SKM-1 treated with dmso at 0.1 percent for 144 hours (cell line): ENCODE measurements around the gene CRTC1.

Source experiments
- DNase-seq: peaks from one replicate; lab custom pipeline; 2025; ENCODE audit not compliant: unreplicated experiment; lab: John Stamatoyannopoulos, UW

Gene CRTC1

DNA sequence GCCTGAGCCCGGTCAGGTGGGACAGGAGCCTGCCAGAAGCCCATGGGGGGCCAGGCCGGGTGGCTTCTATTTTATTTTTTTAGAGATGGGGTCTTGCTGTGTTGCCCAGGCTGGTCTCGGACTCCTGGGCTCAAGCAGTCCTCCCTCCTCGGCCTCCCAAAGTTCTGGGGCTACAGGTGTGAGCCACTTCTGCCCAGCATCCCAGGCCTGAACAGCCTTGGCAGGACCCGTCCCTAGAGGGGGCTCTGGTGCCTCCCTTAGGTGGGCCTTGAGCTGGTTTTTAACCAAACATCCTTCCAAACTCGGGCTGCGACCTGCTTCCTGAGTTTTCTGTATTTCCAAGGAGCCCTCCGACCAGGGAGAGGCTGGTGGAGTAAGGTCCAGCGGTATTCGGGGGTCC lies 97.2 kb downstream of the CRTC1 start:
- no peak for DNase-seq

GRCh38 chr19:18781047-18781600 lies 97.6 kb downstream of the CRTC1 start:
- no peak for DNase-seq

- no peak for DNase-seq
Measured at GRCh38 chr19:18781885-18782527, 98.5 kb downstream of the CRTC1 start.

- DNase-seq: no peak
Measured at GRCh38 chr19:18782559-18783225, 99.2 kb downstream of the CRTC1 start.

- no peak for DNase-seq
Measured at GRCh38 chr19:18783958-18784785, 100.7 kb downstream of the CRTC1 start.

DNA sequence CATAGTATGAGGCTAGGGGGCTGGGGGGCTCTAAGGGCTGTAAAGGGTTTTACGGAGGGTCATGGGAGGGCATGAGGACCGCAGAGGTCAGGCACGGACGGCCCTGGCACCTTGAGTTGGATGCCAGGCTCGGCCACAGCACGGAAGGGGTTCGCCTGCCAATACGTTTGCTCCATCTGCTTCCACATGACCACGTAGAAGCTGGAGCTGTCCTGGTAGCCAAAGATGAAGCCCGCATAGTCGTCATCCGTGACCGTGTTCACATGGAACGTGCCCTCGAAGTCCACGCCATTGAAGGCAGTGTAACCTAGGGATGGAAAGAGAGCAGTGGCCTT lies 101.3 kb downstream of the CRTC1 start:
- DNase-seq: no peak

GRCh38 chr19:18785179-18786124 lies 102.0 kb downstream of the CRTC1 start:
- peak; percentile 53 for DNase-seq

DNA sequence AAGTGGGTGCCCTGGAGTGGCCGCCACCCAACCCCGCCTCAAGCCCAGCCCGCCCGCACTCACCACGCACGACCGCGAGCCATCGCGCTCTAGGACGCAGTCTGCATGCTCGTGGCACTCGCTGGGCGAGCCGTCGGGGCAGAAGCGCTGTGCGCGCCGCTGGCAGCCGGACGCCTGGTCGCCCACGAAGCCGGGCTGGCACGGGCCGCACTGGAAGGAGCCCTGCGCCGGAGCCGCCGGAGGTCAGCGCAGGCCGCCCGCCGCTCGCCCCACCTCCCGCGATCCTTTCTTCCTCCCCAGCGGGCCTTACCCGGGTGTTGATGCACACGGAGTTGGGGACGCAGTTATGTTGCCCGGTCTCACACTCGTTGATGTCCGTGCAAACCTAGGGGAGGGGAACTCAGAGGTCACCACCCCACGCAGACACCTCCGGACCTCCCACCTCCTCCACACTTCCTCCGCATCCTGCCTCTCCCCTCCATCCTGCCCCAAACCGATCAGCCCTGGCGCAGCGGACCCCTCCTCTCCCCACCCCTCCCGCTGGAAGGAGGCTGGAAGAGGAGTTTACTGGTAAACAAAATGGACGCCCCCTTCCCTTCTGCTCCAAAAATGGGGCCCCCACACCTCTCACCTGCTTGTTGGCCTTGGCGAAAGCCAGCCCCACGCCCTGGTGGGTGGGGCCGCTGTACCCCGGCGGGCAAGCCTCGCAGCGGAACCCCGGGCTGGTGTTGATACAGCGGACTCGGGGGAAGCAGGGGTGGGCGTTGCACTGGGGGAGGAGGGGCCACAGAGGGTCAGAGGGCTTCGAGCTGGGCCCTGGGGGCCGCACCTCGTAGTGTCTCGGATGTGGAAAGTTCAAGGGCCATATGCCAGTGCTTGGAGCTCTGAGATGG lies 105.3 kb downstream of the CRTC1 start:
- DNase-seq: no peak

- DNase-seq: no peak
Measured at GRCh38 chr19:18789422-18789869, 106.0 kb downstream of the CRTC1 start.

DNA sequence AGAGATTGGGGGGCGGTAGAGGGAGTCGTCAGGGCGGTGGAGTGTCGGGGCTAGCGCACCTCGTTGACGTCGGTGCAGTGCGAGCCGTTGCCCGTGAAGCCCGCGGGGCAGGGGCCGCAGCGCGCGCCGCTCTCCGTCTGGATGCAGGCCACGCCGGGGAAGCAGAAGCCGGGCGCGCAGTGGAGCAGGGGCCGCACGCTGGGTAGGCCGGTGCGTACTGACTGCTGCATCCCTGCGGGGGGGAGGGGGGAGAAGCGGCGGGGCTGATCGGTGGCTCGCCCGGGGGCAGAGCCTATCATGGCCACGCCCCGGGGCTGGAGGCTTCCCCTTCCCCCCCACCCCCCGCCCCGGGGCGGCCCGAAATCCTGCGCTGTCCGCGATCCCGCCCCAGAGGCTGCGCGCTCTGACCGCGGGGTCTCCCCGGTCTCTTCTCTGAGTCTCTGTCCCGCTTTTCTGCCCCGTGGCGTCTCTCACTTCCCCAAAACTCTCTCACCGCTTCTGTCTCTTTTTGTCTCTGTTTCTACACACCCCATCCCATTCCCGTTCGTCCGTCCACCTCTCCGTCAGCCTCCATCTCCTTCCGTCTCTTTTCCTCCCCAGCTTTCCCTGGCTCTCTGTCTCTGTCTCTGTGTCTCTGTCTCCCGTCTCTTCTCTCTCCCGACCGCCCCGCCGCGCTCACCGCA lies 106.5 kb downstream of the CRTC1 start:
- DNase-seq: no peak

GRCh38 chr19:18790566-18791314 lies 107.3 kb downstream of the CRTC1 start, which contains the start of gene COMP:
TSS of gene COMP (minus strand) at chr19:18791305. CDS start at chr19:18791269, 36 bp downstream.
- DNase-seq: no peak

- no peak for DNase-seq
Measured at GRCh38 chr19:18791315-18791678, 107.8 kb downstream of the CRTC1 start.

- DNase-seq: no peak
Measured at GRCh38 chr19:18792661-18793060, 109.2 kb downstream of the CRTC1 start.

DNA sequence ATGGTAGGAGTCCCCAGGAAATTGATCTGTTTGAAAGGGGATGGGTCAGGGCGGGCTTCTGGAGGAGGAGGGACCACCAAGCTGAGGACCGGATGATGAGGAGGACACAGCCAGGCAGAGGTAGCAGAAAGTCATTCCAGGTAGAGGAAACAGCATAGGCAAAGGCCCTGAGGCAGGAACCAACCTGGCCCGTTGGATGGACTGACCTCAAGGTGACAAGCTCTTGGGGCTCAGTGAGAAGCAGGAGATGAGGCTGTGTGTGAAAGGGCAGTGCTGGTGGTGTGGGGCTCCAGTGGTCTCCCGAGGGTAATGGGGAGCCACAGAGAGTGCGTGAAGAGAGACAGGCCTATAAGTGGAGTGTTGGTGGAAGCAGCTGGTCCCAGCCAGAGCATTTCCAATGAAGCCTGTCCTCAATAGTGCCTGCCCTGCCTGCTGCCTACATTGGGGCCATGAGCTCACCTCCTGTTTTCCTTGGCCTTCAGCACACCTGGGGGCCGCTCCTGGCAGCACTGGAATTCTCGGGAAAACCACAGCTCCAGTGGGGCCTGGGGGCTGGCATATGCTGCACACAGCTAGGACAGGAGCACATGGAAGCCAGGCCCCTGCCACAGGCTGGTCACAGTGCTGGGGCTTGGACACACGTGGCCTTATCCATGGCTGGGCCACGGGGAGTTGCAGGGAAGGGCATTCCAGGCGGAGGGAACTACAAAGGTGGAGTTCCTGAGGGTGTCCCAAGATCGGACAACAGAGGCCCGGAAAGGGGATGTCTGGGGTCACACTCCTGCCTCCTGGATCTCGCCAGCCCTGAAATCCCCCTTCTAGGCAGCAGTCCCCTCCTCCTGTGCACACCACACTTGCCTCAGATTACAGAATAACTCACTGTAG lies 109.9 kb downstream of the CRTC1 start:
- no peak for DNase-seq

GRCh38 chr19:18794029-18794313 lies 110.5 kb downstream of the CRTC1 start:
- no peak for DNase-seq

DNA sequence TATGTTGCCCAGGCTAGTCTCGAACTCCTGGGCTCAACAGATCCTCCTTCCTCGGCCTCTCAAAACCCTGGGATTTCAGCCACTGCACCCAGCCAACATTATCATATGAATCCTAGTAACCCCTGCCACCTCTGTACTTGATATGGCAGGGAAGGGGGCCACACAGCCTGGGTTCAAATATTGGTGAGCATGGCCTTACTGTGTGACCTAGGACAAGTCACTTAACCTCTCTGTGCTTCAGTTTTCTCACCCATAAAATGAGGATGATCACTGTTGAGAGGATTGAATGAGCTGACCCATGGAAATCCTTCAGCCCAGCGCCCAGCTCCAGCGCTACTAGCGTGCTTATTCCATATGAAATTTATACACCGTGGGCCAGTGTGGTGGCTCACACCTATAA lies 111.2 kb downstream of the CRTC1 start:
- no peak for DNase-seq

DNA sequence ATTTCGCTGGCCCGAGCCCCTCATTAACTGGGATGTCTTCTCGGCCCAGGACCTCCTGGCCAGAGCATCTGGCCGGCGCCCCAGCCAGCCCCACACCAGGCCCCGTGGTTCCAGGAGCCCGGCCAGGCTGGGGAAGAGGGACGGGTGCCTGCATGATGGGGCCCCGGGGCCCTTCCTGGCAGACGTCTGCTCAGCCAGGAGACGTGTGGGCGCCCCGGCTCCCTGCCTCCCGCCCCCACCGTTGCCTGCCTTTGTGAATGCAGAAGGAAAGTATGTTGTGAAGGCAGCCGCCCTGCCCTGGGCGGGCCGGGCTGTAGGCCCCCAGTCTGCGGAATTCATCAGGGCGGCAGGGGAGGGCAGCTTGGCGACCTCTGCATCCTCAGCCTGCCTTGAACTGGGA lies 112.1 kb downstream of the CRTC1 start:
- no peak for DNase-seq

DNA sequence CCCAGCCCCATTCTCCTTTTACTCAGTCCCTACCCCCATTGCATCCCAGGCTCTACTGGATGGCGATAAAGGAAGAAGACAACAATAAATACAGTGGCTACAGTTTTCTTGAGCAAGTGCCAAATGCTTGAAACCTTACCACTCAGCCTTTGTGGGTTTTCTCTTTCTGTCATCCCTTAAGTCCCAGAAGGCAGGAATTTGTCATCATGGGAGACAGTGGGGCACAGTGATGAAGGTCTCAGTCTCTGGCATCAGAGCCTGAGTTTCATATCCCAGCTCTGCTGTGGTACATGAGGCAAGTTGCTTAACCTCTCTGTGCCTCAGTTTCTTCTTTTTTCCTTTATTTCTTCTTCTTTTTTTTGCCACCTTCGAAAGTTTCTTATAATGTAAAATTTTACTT lies 112.8 kb downstream of the CRTC1 start:
- no peak for DNase-seq
